NCI-H526 (cell line): ENCODE data around the gene FCN2.

ENCODE experiments used
- DNase-seq, 2 experiments: peaks; one replicate each; lab custom pipeline; 2025; lab: John Stamatoyannopoulos, UW

FCN2 gene

GRCh38 chr9:134880484-134881312 lies at the start of gene FCN2:
TSS of gene FCN2 (plus strand) at chr9:134880810. CDS start at chr9:134880822, 12 bp downstream.
- DNase-seq: no peak

DNA sequence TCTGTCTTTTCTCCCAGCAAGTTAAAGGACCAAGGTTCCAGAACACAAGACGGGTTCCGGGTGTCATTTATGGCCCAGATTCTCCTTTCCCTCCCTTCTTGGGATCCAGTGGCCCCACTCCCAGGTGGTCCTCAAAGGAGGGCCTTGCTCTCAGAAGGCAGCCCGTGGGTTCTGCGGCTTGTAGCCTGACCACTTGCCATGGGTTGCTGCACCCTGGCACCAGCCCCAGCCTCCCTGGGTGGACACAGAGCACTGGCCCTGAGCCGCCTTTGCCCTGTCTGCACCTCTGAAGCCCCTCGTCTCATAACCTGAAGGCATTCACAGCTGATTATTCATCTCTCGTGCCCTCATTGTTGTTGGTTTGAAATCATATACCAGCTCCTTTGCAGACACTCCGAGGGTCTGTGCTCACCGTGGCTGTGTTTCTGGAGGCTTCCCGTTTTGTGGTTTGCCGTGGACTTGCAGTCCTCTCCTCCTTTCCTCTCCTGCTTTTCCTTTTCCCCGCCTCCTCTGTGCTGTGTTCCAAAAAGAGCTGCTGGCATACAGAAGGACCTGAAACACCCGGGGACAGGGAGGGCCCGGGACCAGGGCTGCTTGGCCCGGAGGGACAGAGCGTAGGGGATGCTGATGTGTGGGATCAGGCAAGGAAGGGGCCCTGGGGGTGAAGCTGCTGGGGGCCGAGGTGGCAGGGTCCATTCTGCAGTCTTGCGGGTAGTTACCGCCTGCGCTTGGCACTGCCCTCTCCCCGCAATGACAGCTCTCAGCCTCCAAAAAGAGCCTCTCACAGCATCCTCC lies 49.5 kb upstream of the FCN2 start:
- DNase-seq: no peak

- DNase-seq: no peak
These were observed 48.1 kb upstream of the FCN2 start for GRCh38 chr9:134832471-134832870.

DNA sequence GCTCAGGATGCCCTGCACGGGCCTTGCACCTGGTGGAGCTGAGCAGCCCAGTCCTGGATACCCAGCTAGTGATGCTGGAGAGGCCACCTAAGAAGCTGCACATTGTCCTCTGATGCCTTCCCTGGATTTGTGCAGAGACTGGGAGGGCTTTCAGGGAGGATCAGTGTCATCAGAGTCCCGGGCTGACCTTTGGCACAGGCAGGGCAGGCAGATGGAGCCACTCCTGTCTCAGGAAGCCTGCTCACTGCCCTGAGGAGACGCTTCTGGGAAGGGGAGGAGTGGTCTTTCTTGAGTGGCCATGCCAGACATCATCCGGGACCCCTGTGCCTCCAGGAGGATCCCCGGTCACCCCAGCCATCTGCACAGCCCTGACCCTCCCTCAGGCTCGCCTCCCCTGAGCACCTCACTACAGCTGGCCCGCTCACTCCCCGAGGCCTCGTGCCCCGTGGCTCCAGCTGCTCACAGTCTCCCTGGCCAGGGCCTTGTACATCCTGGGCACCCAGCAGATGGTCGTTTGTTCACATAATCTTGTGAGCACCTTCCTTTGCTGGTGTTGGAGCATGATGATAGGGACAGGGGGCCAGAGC lies 47.2 kb upstream of the FCN2 start:
- no peak for DNase-seq

GRCh38 chr9:134834217-134834956 lies 46.2 kb upstream of the FCN2 start:
- no peak for DNase-seq

DNA sequence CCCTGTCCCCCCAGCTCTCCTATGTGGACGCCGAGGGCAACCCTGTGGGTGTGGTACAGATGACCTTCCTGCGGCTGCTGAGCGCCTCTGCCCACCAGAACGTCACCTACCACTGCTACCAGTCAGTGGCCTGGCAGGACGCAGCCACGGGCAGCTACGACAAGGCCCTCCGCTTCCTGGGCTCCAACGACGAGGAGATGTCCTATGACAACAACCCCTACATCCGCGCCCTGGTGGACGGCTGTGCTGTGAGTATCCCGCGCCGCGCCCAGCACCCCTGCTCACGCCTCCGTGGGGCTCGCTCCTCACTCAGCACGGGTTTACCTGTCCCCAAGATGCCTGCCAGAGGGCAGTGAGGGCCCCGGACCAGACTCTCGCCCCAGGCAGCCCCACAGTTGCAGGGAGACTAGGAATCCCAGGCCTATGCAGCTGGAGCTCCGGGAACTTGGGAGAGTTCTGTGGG lies 45.6 kb upstream of the FCN2 start:
- no peak for DNase-seq

- DNase-seq: no peak
These were observed 45.2 kb upstream of the FCN2 start for GRCh38 chr9:134835448-134835847.

DNA sequence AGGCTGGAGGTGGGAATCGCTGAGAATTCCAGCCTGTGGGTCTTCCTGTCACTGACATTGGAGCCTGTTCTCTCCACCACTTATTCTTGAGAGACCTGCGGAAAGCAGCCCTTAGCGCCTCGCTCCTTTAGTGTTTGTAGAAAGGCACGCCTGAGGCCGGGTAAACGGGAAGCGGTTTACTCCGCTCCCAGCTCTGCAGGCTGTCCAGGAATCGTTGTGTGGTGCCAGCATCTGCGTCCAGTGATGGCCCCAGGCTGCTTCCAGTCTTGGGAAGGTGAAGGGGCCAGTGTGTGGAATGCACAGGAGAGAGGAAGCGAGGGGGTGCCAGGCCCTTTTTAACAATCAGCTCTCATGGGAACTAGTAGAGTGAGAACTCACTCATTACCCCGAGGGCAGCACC lies 44.6 kb upstream of the FCN2 start:
- DNase-seq: no peak

- no peak for DNase-seq
These were observed 44.1 kb upstream of the FCN2 start for GRCh38 chr9:134836406-134836970.

GRCh38 chr9:134837529-134837928 lies 43.1 kb upstream of the FCN2 start:
- no peak for DNase-seq

- no peak for DNase-seq
These were observed 41.8 kb upstream of the FCN2 start for GRCh38 chr9:134838651-134839454.

GRCh38 chr9:134839455-134840125 lies 41.0 kb upstream of the FCN2 start:
- no peak for DNase-seq

GRCh38 chr9:134840511-134840910 lies 40.1 kb upstream of the FCN2 start:
- DNase-seq: no peak

DNA sequence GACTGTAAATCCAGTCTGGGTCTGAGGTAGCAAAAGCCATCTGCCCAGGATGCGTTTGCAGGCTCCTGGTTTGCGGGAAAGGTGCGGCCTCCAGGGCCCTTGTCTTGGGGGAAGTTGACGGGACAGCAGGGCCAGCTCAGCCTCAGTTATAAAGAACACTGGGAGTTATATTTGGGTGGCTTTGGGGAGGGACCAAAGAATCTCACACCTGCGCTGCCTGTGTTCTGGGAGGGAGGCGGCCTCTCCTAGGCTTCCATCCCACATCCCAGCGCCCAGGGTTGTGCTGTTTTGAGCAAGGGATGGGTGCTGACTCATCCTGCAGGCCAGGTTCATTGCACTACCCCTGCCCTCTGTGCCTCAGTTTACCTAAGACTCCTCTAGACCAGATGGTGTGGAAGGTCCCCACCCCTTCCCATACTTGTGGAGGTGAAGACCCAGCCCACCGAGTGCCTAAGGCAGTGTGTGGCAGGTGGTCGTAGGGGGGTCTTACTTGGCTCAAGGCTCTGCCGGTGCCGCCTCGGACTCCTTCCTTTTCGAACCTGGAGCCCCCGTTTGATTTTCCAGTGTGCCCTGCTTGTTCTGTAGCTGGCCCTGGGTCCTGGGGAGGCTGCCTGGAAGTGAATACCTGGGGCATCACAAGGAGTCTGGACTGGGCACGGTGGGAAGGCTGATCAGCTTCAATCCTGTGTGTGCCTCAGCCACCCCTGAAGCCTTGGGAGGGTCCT lies 39.3 kb upstream of the FCN2 start:
- no peak for DNase-seq

- DNase-seq: no peak
These were observed 38.3 kb upstream of the FCN2 start for GRCh38 chr9:134842321-134842720.

DNA sequence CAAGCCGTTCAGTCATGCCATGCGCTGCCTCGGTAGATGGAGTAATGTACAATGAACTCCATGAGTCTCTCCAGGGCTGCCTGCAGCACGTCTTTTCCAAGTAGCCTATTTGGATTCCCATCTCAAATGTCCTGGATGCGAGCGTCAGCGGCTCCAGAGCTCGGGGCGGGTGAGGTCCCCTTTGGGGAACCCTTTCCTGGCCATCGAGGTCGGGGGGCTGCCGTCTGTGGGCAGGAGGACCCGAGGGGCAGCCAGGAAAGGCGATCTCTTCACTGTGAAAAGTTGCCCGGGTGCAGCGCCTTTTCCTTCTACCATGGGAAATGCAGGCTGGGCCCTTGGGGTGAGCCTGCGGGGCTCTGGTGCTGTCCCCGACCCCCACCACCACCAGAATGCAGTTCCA lies 36.9 kb upstream of the FCN2 start:
- no peak for DNase-seq

GRCh38 chr9:134844821-134845220 lies 35.8 kb upstream of the FCN2 start:
- no peak for DNase-seq

GRCh38 chr9:134846187-134846586 lies 34.4 kb upstream of the FCN2 start:
- no peak for DNase-seq

DNA sequence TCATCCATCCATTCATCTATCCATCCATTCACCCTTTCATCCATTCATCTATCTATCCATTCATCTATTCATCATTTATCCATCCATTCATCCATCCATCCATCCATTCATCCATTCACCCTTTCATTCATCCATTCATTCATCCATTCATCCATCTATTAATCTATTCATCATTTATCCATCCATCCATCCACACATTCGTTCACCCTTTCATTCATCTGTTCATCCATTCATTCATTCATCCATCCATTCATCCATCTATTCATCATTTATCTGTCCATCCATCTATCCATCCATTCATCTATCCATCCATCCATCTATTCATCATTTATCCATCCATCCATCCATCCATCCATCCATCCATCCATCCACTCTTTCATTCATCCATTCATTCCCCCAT lies 33.9 kb upstream of the FCN2 start:
- no peak for DNase-seq

DNA sequence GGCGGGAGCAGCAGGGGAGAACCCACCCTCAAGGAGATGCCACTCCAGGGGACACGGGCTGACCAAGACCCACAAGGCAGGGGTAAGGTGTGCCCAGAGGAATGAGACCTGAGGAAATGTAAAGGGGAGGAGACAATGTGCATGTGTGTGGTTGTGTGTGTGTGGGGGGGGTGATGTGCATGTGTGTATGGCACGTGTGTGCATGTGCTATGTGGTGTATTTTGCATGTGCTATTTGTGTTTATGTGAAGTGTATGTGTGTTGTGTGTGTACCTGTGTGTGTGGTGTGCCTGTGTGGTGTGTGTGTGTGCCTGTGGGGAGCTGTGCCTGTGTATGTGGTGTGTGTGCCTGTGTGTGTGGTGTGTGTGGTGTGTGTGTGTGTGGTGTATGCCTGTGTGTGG lies 33.5 kb upstream of the FCN2 start:
- no peak for DNase-seq
